Adrenal gland (tissue), 5 donors: Measurements from ENCODE around the gene ZNF414.

Experiments
- CTCF ChIP-seq, 6 experiments: fragments of 450-650 bp in 4 of 6; fragments of 200-600 bp in 2 of 6; sonication (generic) in 1 of 6; IDR thresholded peaks; 1 replicate in 5 of 6; 2 replicates in 1 of 6; pipeline versions ENCODE4 v1.5.1 to v1.8.0; 2016 to 2021; ENCODE audit warnings: antibody characterized with exemption in 6 of 6, mild to moderate bottlenecking in 2 of 6, moderate library complexity in 1 of 6
- POLR2A ChIP-seq, 2 donors: fragments of 450-650 bp; IDR thresholded peaks; one replicate each; pipeline ENCODE4 v1.6.1; 2017; ENCODE audit warnings: antibody characterized with exemption in 2 of 2, mild to moderate bottlenecking in 2 of 2, moderate library complexity in 1 of 2
- donor health status: DM: no; HTN: no; CAD: no.

GRCh38 chr19:8468761-8469373 is 45.1 kb downstream of the ZNF414 start:
- TF ChIP-seq CTCF (IDR thresholded peaks at IDR 0.05), result no peak
- no peak for TF ChIP-seq POLR2A (IDR thresholded peaks at IDR 0.05)
